ACHN (cell line): ENCODE data around the gene PI4KA.
A peak's percentile ranks its signal among the peaks of the same experiment; 100 is the strongest.

Experiments used
- DNase-seq: peaks from one replicate; pipeline ENCODE4 v3.0.0-alpha.2; 2015
- in situ Hi-C: cut with HindIII; loops from 2 replicates; pipeline ENCODE4 v1.10.0; 2017; ENCODE audit warnings: low sequenced_read_pairs, low pct_ligation_motif_present, low pct_unique_long_range_greater_than_20kb

PI4KA gene

GRCh38 chr22:20804650-20805049 is 54.0 kb downstream of the PI4KA start:
- DNase-seq = no peak
- in situ Hi-C loops = no loop called here

- in situ Hi-C loops = no loop called here
- DNase-seq = peak; percentile 44
These were observed 54.8 kb downstream of the PI4KA start for GRCh38 chr22:20803696-20804324.

GRCh38 chr22:20802922-20803553 is 55.6 kb downstream of the PI4KA start:
- no peak for DNase-seq
- in situ Hi-C loops = no loop called here

GRCh38 chr22:20802452-20802851 is 56.2 kb downstream of the PI4KA start:
- DNase-seq = no peak
- in situ Hi-C loops = no loop called here

GRCh38 chr22:20799449-20799848 is 59.2 kb downstream of the PI4KA start:
- in situ Hi-C loops = no loop called here

GRCh38 chr22:20798974-20799373 is 59.6 kb downstream of the PI4KA start:
- in situ Hi-C loops = no loop called here
- no peak for DNase-seq

More at GRCh38 chr22:20799449-20799848, 59.2 kb downstream of the PI4KA start:
- DNase-seq = no peak

- in situ Hi-C loops = no loop called here
- no peak for DNase-seq
These were observed 60.4 kb downstream of the PI4KA start for GRCh38 chr22:20798218-20798617.

DNA sequence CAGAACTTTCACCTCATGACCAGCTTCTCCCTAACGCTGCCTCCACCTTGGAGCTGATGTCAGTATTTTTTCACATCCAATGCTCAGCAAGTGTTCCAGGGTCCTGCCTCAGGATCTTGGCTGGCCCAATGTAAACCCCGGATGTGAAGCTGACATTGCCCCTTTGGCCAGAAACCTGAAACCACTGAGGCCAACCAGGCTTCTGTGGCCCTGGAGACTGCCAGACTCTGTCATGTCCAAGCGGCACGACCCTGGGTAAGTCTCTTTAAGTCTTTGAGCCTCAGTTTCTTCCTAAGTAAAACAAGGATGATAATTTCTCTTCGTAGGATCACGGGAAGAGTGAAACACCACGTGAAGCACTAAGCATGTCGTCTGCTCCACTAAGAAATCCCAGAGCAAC is 61.9 kb downstream of the PI4KA start:
- in situ Hi-C loops = no loop called here
- no peak for DNase-seq

DNA sequence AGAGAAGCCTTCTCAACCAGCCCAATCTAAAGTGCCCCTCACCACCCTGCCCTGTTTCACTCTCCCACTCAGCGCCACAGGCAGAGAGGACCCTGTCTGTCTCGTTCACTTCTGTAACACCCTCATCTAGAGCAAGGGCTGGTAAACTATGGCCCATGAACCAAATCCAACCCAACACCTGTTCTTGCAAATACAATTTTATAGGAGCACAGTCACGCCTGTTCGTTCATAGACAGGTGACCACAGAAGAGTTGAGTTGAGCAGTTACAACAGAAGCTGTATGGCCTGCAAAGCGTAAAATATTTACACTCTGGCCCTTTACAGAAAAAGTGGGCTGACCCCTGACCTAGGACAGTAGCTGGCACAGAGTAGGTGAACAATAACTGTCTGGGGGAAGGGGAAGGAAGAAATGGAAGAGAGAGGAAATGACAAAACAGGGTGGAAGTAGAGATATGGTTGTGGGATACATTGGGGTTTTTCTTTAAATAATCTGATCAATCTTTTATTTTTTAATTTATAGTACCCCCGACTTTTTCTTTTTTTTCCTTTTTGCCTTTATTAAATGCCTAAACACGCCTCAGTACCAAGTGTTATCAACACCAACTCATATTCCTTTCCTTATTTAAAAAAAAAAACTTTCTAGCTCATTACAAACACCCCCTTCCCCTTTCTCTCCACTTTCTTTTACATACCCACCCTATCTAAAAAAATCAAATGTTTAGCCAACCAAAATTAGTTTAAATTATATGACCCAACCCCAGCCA is 63.8 kb downstream of the PI4KA start:
- in situ Hi-C loops = no loop called here
- no peak for DNase-seq

DNA sequence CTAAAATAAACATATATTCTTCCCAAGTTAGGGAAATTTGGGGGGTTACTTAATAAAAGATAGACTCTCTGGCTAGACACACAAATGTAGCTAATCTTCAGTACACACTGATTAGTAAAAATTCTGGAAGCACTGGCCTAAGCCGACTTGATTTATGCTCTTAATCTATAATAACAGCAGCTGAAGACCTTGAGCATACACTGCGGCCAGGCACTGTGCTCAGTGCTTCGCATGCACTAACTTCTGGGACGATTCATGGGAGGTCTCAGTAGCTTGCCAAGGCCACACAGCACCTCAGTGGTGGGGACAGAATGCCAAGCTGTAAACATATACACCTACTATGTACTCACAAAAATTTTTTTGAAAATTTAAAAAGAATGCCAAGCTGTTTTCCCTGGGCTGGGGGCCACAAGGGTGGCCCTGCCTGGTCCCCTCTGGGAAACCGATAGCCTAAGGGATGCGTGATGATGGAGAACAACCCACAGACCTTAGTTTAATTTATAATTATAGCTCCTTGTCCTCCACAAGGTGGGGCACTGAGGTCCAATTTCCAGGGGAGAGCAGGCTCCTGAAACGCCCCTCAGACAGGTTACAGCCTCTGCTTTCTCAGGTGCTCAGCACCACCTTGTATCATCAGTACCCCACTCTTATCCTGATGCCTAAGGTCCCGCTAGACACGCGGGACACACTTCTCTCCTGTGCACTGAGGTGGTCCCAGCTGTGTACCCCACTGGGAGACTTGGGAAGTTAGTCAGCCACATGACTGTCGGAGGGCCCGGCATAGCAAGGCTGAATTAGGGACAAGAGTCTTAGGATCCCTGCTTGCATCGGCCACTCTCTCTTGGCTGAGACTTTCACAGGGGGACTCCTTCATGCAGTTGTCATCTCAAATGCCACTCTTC is 64.6 kb downstream of the PI4KA start:
- DNase-seq = no peak
- in situ Hi-C loops = no loop called here

- DNase-seq = no peak
- in situ Hi-C loops = no loop called here
These were observed 65.5 kb downstream of the PI4KA start for GRCh38 chr22:20792966-20793728.

GRCh38 chr22:20792221-20792965 is 66.2 kb downstream of the PI4KA start:
- in situ Hi-C loops = no loop called here
- DNase-seq = no peak

DNA sequence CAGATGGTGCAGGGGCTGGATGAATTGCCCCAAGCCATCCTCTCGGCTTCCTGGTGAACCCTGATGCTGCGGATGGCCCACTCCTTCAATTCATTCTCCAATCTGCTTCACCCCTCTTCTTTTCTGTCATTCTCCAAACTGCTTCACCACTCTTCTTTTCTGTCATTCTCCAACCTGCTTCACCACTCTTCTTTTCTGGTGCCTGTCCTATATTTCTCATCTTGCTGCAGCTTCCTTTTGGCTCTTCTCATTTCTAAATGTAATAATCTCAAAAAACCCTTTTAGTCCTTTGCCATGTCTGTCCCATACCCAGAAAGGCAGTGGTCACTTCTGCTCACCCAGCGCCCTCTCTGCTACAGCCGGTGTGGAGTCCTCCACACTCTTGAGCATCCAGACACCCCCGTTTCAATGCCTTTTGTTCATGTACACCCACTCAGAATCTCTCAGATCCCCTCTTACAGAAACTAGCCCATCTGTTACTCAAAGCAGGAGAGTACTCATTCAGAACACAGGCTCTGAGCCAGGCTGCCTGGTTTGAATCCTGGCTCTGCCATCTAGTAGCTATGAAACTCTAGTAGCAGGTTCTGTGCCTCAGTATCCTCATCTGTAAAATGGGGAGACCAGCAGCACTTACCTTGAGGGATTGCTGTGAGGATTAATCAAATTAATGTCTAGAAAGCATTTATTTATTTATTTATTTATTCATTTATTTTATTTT is 69.8 kb downstream of the PI4KA start:
- in situ Hi-C loops = no loop called here
- no peak for DNase-seq

DNA sequence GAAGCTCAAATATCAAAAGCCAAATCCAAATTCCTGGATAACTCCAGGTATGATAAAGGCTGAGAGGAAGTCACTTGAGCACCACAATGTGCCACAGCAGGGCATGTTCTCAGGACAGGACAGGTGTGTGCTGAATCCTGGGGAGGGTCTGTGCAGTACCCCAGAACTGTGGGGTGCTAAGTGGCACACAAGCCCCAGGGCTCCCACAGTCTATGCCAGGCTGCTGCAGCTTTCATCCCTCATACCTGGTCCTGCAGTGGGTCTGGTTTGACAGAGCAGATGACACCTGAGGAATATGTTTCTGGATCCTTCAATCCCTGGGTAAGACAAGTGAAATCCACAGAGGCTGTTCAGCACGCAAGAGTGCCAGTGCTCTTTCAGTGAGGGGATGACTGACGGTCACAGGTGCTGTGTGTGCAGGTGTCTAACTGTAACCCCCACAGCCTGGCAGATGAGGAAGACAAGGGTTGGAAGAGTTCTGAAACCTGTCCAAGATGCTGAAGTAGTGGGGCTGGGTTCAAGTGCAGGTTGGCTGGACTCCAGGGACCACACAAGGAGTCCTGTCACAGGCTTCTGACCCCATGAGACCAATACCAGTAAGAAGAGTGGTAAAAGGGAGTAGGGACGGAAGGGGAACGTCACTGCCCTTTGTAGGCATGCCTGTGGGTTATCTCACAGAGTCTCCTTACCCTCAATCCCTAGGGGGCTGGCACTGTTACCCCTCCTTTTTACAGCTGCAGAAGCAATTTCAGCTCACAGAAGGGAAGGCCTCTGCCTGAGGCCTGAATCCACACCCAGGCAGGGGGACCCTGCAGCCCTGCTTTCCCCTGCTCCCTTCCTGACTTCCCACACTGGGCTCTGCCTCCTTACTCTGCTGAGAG is 70.6 kb downstream of the PI4KA start:
- in situ Hi-C loops = no loop called here
- DNase-seq = no peak

DNA sequence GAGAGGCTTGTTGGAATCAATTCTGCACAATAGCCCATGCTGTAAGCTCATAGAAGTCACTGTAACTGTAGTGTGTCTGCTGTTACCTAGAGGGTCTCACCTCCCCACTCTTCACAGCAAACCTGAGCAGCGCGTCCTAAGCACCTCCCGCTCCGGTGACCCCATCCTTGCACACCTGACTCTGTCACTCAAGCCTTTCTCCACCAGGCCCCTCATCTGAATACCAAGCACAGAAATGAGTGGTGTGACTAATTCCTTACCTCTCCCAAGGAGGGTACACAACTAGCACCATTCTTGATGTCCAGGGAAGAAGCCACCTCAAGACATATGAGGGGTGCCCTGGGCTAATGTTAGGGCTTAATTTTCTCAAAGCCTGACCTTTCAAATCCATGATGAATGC is 71.4 kb downstream of the PI4KA start:
- in situ Hi-C loops = no loop called here

DNA sequence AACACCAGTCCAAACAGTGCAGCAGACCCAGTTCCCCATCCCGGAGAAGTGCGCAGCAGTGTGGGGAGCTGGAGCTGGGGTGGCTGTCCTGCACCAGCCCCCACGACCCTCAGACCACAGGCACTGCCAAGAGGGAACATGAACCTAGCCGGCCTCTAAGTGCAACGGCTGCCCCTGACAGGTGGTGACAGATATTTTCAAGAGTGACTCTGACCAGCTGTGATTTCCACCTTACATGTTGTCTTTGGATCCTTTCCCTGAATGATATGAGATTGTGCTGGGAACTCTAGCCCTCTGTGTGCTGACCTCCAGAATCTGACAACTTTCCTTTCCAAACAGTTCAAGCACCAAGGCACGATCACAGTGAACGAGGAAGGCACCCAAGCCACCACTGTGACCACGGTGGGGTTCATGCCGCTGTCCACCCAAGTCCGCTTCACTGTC is 72.1 kb downstream of the PI4KA start:
- no peak for DNase-seq
- in situ Hi-C loops = no loop called here

More for the DNA sequence above, 71.4 kb downstream of the PI4KA start:
- DNase-seq = no peak
